Measurements from ENCODE around the gene PARD3. TPM values are rescaled to one million over a fixed set of nuclear protein-coding genes. Genes with fewer than 3 reads are reported as not detected.

PARD3 gene
- total and polyA plus RNA-seq, 3 donors from 2014 or later = 31.8 to 59.5 (median 49.5) TPM

- Histone ChIP-seq H3K36me3 (ENCODE audit: low read depth, missing control alignments) (no peaks in the 10 kb centered on the region), H3K27ac (no peak overlapping the region), H3K27me3 (no peaks in the 10 kb centered on the region), H3K9me3 (no peaks in the 10 kb centered on the region), H3K4me1 (no peaks in the 10 kb centered on the region), H3K4me3 (no peak overlapping the region)
- TF ChIP-seq POLR2A (IDR thresholded peaks at IDR 0.05) (no peak), CTCF (IDR thresholded peaks at IDR 0.05) (no peak)
- DNase-seq = no peak
- 63 to 93% methylated on average over 3 of the region's 3 CpGs for WGBS, 2 donors
- intact Hi-C loops (cut with DNase I; ENCODE audit: low total_unique reads) = no loop called here
These were observed 477.2 kb downstream of the PARD3 start for GRCh38 chr10:34337917-34338316.

- TF ChIP-seq CTCF (IDR thresholded peaks at IDR 0.05) (no peak), POLR2A (IDR thresholded peaks at IDR 0.05) (no peak)
- intact Hi-C loops (cut with DNase I; ENCODE audit: low total_unique reads) = no loop called here
- 93 to 96% methylated on average over 5 of the region's 5 CpGs for WGBS, 2 donors
- no peak overlapping the region for H3K27ac ChIP-seq
- H3K36me3 ChIP-seq (ENCODE audit: low read depth, missing control alignments) = no peaks in the 10 kb centered on the region
- no peaks in the 10 kb centered on the region for H3K4me1 ChIP-seq
- no peaks in the 10 kb centered on the region for H3K9me3 ChIP-seq
- no peak for DNase-seq
- no peaks in the 10 kb centered on the region for H3K27me3 ChIP-seq
- H3K4me3 ChIP-seq = no peak overlapping the region
These were observed 479.0 kb downstream of the PARD3 start for GRCh38 chr10:34335960-34336690.

GRCh38 chr10:34334908-34335307 lies 480.2 kb downstream of the PARD3 start:
- DNase-seq = no peak
- no peak overlapping the region for H3K27ac ChIP-seq
- no peaks in the 10 kb centered on the region for H3K9me3 ChIP-seq
- H3K4me3 ChIP-seq = no peak overlapping the region
- intact Hi-C loops (cut with DNase I; ENCODE audit: low total_unique reads) = no loop called here
- no peaks in the 10 kb centered on the region for H3K4me1 ChIP-seq
- WGBS, 2 donors = 83 to 96% methylated on average over 4 of the region's 4 CpGs
- H3K36me3 ChIP-seq (ENCODE audit: low read depth, missing control alignments) = no peaks in the 10 kb centered on the region
- TF ChIP-seq CTCF (IDR thresholded peaks at IDR 0.05) = no peak
- no peak for TF ChIP-seq POLR2A (IDR thresholded peaks at IDR 0.05)
- H3K27me3 ChIP-seq = no peaks in the 10 kb centered on the region

GRCh38 chr10:34333513-34333912 lies 481.6 kb downstream of the PARD3 start:
- Histone ChIP-seq H3K27ac (no peak overlapping the region), H3K27me3 (no peaks in the 10 kb centered on the region), H3K36me3 (ENCODE audit: low read depth, missing control alignments) (no peaks in the 10 kb centered on the region), H3K4me1 (no peaks in the 10 kb centered on the region), H3K9me3 (no peaks in the 10 kb centered on the region), H3K4me3 (no peak overlapping the region)
- intact Hi-C loops (cut with DNase I; ENCODE audit: low total_unique reads) = no loop called here
- 95% methylated on average over 2 of the region's 2 CpGs for WGBS, 2 donors
- no peak for TF ChIP-seq CTCF (IDR thresholded peaks at IDR 0.05)
- no peak for TF ChIP-seq POLR2A (IDR thresholded peaks at IDR 0.05)
- DNase-seq = no peak

- Histone ChIP-seq H3K27me3 (no peaks in the 10 kb centered on the region), H3K36me3 (ENCODE audit: low read depth, missing control alignments) (no peaks in the 10 kb centered on the region), H3K27ac (no peak overlapping the region), H3K4me3 (no peak overlapping the region), H3K9me3 (no peaks in the 10 kb centered on the region), H3K4me1 (no peaks in the 10 kb centered on the region)
- no peak for TF ChIP-seq POLR2A (IDR thresholded peaks at IDR 0.05)
- TF ChIP-seq CTCF (IDR thresholded peaks at IDR 0.05) = no peak
- intact Hi-C loops (cut with DNase I; ENCODE audit: low total_unique reads) = no loop called here
- WGBS, 2 donors = 94 to 97% methylated on average over 4 of the region's 4 CpGs
- DNase-seq = no peak
These were observed 487.9 kb downstream of the PARD3 start for GRCh38 chr10:34327184-34327583.
